OCI-LY1 (cell line): ENCODE measurements around the gene MRTFA.

Experiments
- H2AFZ ChIP-seq: fragments of 200-600 bp; sonication (generic), shearing (Covaris generic); 2 replicates; pipeline ENCODE4 v1.6.0; 2014; ENCODE audit warnings: antibody characterized with exemption, mild to moderate bottlenecking, low read length
- H3F3A ChIP-seq: fragments of 200-600 bp; sonication (generic), shearing (Covaris generic); 2 replicates; pipeline ENCODE4 v1.6.0; 2014; ENCODE audit warnings: mild to moderate bottlenecking, antibody characterized with exemption, low read length, moderate library complexity; ENCODE audit not compliant: insufficient read depth
- H3K27ac ChIP-seq: fragments of 200-600 bp; sonication (generic); 2 replicates; pipeline ENCODE4 v1.5.1; 2014; ENCODE audit warnings: low read length, mixed run types, mild to moderate bottlenecking, low read depth; ENCODE audit not compliant: poor library complexity, severe bottlenecking
- H3K27me3 ChIP-seq: fragments of 200-600 bp; sonication (generic); 2 replicates; pipeline ENCODE4 v1.6.0; 2014; ENCODE audit warnings: antibody characterized with exemption, mild to moderate bottlenecking, low read length, moderate library complexity; ENCODE audit not compliant: insufficient read depth
- H3K36me3 ChIP-seq: fragments of 200-600 bp; sonication (generic); 2 replicates; pipeline ENCODE4 v1.6.1; 2014; ENCODE audit warnings: mild to moderate bottlenecking, antibody characterized with exemption, low read length, moderate library complexity, mixed read lengths; ENCODE audit not compliant: insufficient read depth
- H3K4me1 ChIP-seq: fragments of 200-600 bp; sonication (generic); 2 replicates; pipeline ENCODE4 v1.5.1; 2014; ENCODE audit warnings: mild to moderate bottlenecking, low read length, moderate library complexity; ENCODE audit not compliant: insufficient read depth, severe bottlenecking
- H3K4me2 ChIP-seq: fragments of 200-600 bp; sonication (generic), shearing (Covaris generic); 2 replicates; pipeline ENCODE4 v1.6.1; 2014; ENCODE audit warnings: low read length
- H3K4me3 ChIP-seq: fragments of 200-600 bp; sonication (generic); 2 replicates; pipeline ENCODE4 v1.5.1; 2014; ENCODE audit warnings: low read length, low read depth, mild to moderate bottlenecking, mixed read lengths; ENCODE audit not compliant: poor library complexity, severe bottlenecking
- H3K79me2 ChIP-seq: fragments of 200-600 bp; shearing (Covaris generic); 2 replicates; pipeline ENCODE4 v1.6.1; 2016; ENCODE audit warnings: mixed run types, low read length, mixed read lengths; ENCODE audit not compliant: insufficient read depth
- H3K9ac ChIP-seq: fragments of 200-600 bp; sonication (generic), shearing (Covaris generic); 2 replicates; pipeline ENCODE4 v1.6.1; 2014; ENCODE audit warnings: mild to moderate bottlenecking, low read length, mixed read lengths
- H3K9me2 ChIP-seq: fragments of 200-600 bp; sonication (generic), shearing (Covaris generic); 2 replicates; pipeline ENCODE4 v1.6.1; 2014; ENCODE audit warnings: low read depth, mild to moderate bottlenecking, low read length, mixed read lengths
- H3K9me3 ChIP-seq: fragments of 200-600 bp; shearing (Covaris generic); 2 replicates; pipeline ENCODE4 v1.6.1; 2014; ENCODE audit warnings: low read length, mixed read lengths
- H4K20me1 ChIP-seq: fragments of 200-600 bp; sonication (generic), shearing (Covaris generic); 2 replicates; pipeline ENCODE4 v1.6.0; 2016; ENCODE audit warnings: mild to moderate bottlenecking, low read length; ENCODE audit not compliant: insufficient read depth
- CTCF ChIP-seq: fragments of 200-600 bp; sonication (generic), shearing (Covaris generic); IDR thresholded peaks from 2 replicates; pipeline ENCODE4 v1.5.1; 2017; ENCODE audit warnings: mild to moderate bottlenecking, antibody characterized with exemption, low read length, moderate library complexity, mixed read lengths
- EZH2 ChIP-seq: fragments of 200-600 bp; sonication (generic), shearing (Covaris generic); IDR thresholded peaks from 2 replicates; pipeline ENCODE4 v1.8.0; 2017; ENCODE audit warnings: borderline replicate concordance, mixed run types, mild to moderate bottlenecking, antibody characterized with exemption, low read length, moderate library complexity, mixed read lengths

The MRTFA gene

GRCh38 chr22:40567626-40568328 lies 68.7 kb downstream of the MRTFA start:
- peaks cover 5% of the 10 kb centered on the region; the same call in 1 of the 2 replicates for H3K9me3 ChIP-seq
- H3K4me3 ChIP-seq, result no peak overlapping the region
- no peak for TF ChIP-seq CTCF
- TF ChIP-seq EZH2, result no peak
- H3F3A ChIP-seq, result no peaks in the 10 kb centered on the region
- H3K36me3 ChIP-seq, result no peaks in the 10 kb centered on the region
- no peaks in the 10 kb centered on the region for H3K79me2 ChIP-seq
- H3K4me1 ChIP-seq, result peaks cover 5% of the 10 kb centered on the region
- H3K9ac ChIP-seq, result no peak overlapping the region
- H3K27ac ChIP-seq, result no peak overlapping the region
- H3K9me2 ChIP-seq, result no peaks in the 10 kb centered on the region
- no peaks in the 10 kb centered on the region for H3K27me3 ChIP-seq
- H3K4me2 ChIP-seq, result no peak overlapping the region
- no peak overlapping the region for H2AFZ ChIP-seq
- H4K20me1 ChIP-seq, result no peaks in the 10 kb centered on the region

- peaks cover 4% of the 10 kb centered on the region; the same call in 1 of the 2 replicates for H3K9me3 ChIP-seq
- H3K4me1 ChIP-seq, result peaks cover 5% of the 10 kb centered on the region
- no peaks in the 10 kb centered on the region for H3K36me3 ChIP-seq
- H3F3A ChIP-seq, result no peaks in the 10 kb centered on the region
- H3K4me2 ChIP-seq, result no peak overlapping the region
- H3K79me2 ChIP-seq, result no peaks in the 10 kb centered on the region
- no peak overlapping the region for H2AFZ ChIP-seq
- no peak overlapping the region for H3K4me3 ChIP-seq
- H3K27ac ChIP-seq, result no peak overlapping the region
- no peaks in the 10 kb centered on the region for H4K20me1 ChIP-seq
- TF ChIP-seq EZH2 (no peak), CTCF (no peak)
- H3K9ac ChIP-seq, result no peak overlapping the region
- no peaks in the 10 kb centered on the region for H3K27me3 ChIP-seq
- H3K9me2 ChIP-seq, result no peaks in the 10 kb centered on the region
Observed at GRCh38 chr22:40567106-40567505, 69.4 kb downstream of the MRTFA start.

GRCh38 chr22:40560994-40561515 lies 75.5 kb downstream of the MRTFA start:
- Histone ChIP-seq H3K4me3 (no peak overlapping the region), H3K9ac (no peak overlapping the region), H3K4me2 (no peak overlapping the region), H3K27me3 (no peaks in the 10 kb centered on the region), H3K9me2 (no peaks in the 10 kb centered on the region), H3K79me2 (peaks cover 9% of the 10 kb centered on the region; the same call in 1 of the 2 replicates), H3F3A (no peaks in the 10 kb centered on the region), H2AFZ (no peak overlapping the region), H3K27ac (no peak overlapping the region), H3K4me1 (peaks cover 4% of the 10 kb centered on the region), H4K20me1 (no peaks in the 10 kb centered on the region), H3K9me3 (no peaks in the 10 kb centered on the region), H3K36me3 (no peaks in the 10 kb centered on the region)
- no peak for TF ChIP-seq EZH2
